Lung (tissue), 12 donors: ENCODE measurements around the gene CELA2B. TPM values are rescaled to one million over a fixed set of nuclear protein-coding genes. Genes with fewer than 3 reads are reported as not detected.

ENCODE experiments used
- ATAC-seq: fragments of 200-7000 bp; cut with Tn5 transposase; one replicate; pipeline ENCODE4 v1.9.1; 2020; ENCODE audit warnings: moderate number of reproducible peaks; ENCODE audit not compliant: insufficient read depth, low FRiP score
- DNase-seq, 3 donors: peaks; one replicate each; pipeline ENCODE4 v3.0.0-alpha.2; 2013 to 2017
- H3K27ac ChIP-seq, 2 donors: one replicate each; pipeline ENCODE4 v1.5.1; 2013; ENCODE audit warnings: mild to moderate bottlenecking in 2 of 2, moderate library complexity in 2 of 2, control low read depth in 1 of 2, inconsistent platforms in 1 of 2, low read depth in 1 of 2, low read length in 1 of 2
- H3K27me3 ChIP-seq, 3 donors: one replicate each; pipeline ENCODE4 v1.5.1; 2013; ENCODE audit warnings: low read length in 2 of 3; ENCODE audit not compliant: control insufficient read depth in 3 of 3, insufficient read depth in 3 of 3
- H3K36me3 ChIP-seq, 4 donors: one replicate each; pipeline ENCODE4 v1.5.1; 2013; ENCODE audit warnings: low read length in 4 of 4, mild to moderate bottlenecking in 1 of 4, moderate library complexity in 1 of 4; ENCODE audit not compliant: control insufficient read depth in 4 of 4, insufficient read depth in 4 of 4
- H3K4me1 ChIP-seq, 5 donors: one replicate each; pipeline ENCODE4 v1.5.1; 2013; ENCODE audit warnings: low read length in 5 of 5, mild to moderate bottlenecking in 2 of 5, moderate library complexity in 1 of 5; ENCODE audit not compliant: control insufficient read depth in 5 of 5, insufficient read depth in 5 of 5
- H3K4me3 ChIP-seq: one replicate; pipeline ENCODE4 v1.5.1; 2013; ENCODE audit warnings: mild to moderate bottlenecking, control low read depth, moderate library complexity
- H3K9ac ChIP-seq, 2 donors: one replicate each; pipeline ENCODE4 v1.5.1; 2013; ENCODE audit warnings: low read length in 2 of 2, control low read depth in 1 of 2; ENCODE audit not compliant: insufficient read depth in 1 of 2
- H3K9me3 ChIP-seq, 4 donors: one replicate each; pipeline ENCODE4 v1.5.1; 2013; ENCODE audit warnings: low read length in 3 of 4, mild to moderate bottlenecking in 1 of 4, moderate library complexity in 1 of 4; ENCODE audit not compliant: control insufficient read depth in 4 of 4, insufficient read depth in 3 of 4
- CTCF ChIP-seq: IDR thresholded peaks from 2 replicates; pipeline ENCODE4 v1.5.1; 2012; ENCODE audit warnings: mild to moderate bottlenecking; ENCODE audit errors: control extremely low read depth, extremely low read depth
- WGBS, 2 donors: extraction: QIAGEN DNeasy Blood & Tissue Kit; methylation state at CpG; one replicate each; pipeline ENCODE4 v1.1.7; 2013; 5-methylcytosine and 5-hydroxymethylcytosine counted together
- polyA plus RNA-seq, 2 donors: library from polyadenylated mRNA; stranded (reverse); fragments of 200-250 nt; gene quantifications; one replicate each; pipeline ENCODE4 v1.2.1, GENCODE V29; 2013
- total RNA-seq, 2 donors: library from RNA; depleted of rRNA in 1 of 2; stranded (reverse); fragments of >200 nt in 1 of 2; gene quantifications; one replicate each; pipeline ENCODE4 v1.2.1, GENCODE V29; 2014 to 2021
- donor health status: control.
- donor health status: control.
- donor health status: Bipolar disorder and iron deficiency.
- donor health status: healthy.
- donor health status: DM: yes; HTN: yes; CAD: no.

CELA2B gene
- total and polyA plus RNA-seq, 4 donors: 0.63 to 1.3 TPM; not detected in 2

- Histone ChIP-seq H3K4me1 (peaks cover 0 to 4% (median 0%) of the 10 kb centered on the region in 5 donors), H3K4me3 (no peak overlapping the region), H3K36me3 (peaks cover 0 to 31% (median 4%) of the 10 kb centered on the region in 4 donors), H3K27ac (no peak overlapping the region), H3K27me3 (no peaks in the 10 kb centered on the region), H3K9ac (no peak overlapping the region), H3K9me3 (no peaks in the 10 kb centered on the region)
- no peak for TF ChIP-seq CTCF
- ATAC-seq (no peak), DNase-seq (no peak)
- 91 to 97% methylated on average over 5 of the region's 5 CpGs for WGBS, 2 donors
Measured at GRCh38 chr1:15507278-15507677, 31.4 kb downstream of the CELA2B start.

- Histone ChIP-seq H3K4me1 (peaks cover 0 to 4% (median 0%) of the 10 kb centered on the region in 5 donors), H3K4me3 (no peak overlapping the region), H3K27me3 (no peaks in the 10 kb centered on the region), H3K27ac (no peak overlapping the region), H3K9ac (no peak overlapping the region), H3K36me3 (peaks cover 0 to 26% (median 6%) of the 10 kb centered on the region in 4 donors), H3K9me3 (no peaks in the 10 kb centered on the region)
- DNase-seq: no peak
- 94 to 97% methylated on average over 12 of the region's 12 CpGs for WGBS, 2 donors
- no peak for ATAC-seq
- TF ChIP-seq CTCF: no peak
Measured at GRCh38 chr1:15508700-15509487, 33.0 kb downstream of the CELA2B start.

- Histone ChIP-seq H3K9me3 (no peaks in the 10 kb centered on the region), H3K4me3 (no peak overlapping the region), H3K27ac (no peak overlapping the region), H3K27me3 (no peaks in the 10 kb centered on the region), H3K9ac (no peak overlapping the region), H3K36me3 (peaks cover 0 to 22% (median 6%) of the 10 kb centered on the region in 4 donors), H3K4me1 (peaks cover 0 to 4% (median 0%) of the 10 kb centered on the region in 5 donors)
- TF ChIP-seq CTCF: no peak
- ATAC-seq (no peak), DNase-seq (no peak)
- 90 to 91% methylated on average over 7 of the region's 7 CpGs for WGBS, 2 donors
Measured at GRCh38 chr1:15509586-15509985, 33.7 kb downstream of the CELA2B start.
